Uterus (tissue), 4 donors: ENCODE data around the gene ITGA6. TPM values are rescaled to one million over a fixed set of nuclear protein-coding genes. Genes with fewer than 3 reads are reported as not detected.

Experiments used
- DNase-seq, 2 donors: peaks; one replicate each; pipeline ENCODE4 v3.0.0-alpha.2; 2019 to 2020
- H3K27ac ChIP-seq, 2 donors: fragments of 200-600 bp; sonication (generic); 1 replicate in 1 of 2; 2 replicates in 1 of 2; pipeline ENCODE4 v1.5.1; 2016 to 2018
- H3K27me3 ChIP-seq, 2 donors: fragments of 200-600 bp; sonication (generic); one replicate each; pipeline ENCODE4 v1.5.1; 2018 to 2019; ENCODE audit warnings: control low read depth in 1 of 2
- H3K36me3 ChIP-seq, 2 donors: fragments of 200-600 bp; sonication (generic); one replicate each; pipeline ENCODE4 v1.5.1; 2019; ENCODE audit warnings: control low read depth in 1 of 2
- H3K4me1 ChIP-seq, 2 donors: fragments of 200-600 bp; sonication (generic); one replicate each; pipeline ENCODE4 v1.5.1; 2018 to 2019; ENCODE audit warnings: control low read depth in 1 of 2
- H3K4me3 ChIP-seq, 2 donors: fragments of 200-600 bp; sonication (generic); 1 replicate in 1 of 2; 2 replicates in 1 of 2; pipeline ENCODE4 v1.5.1; 2018 to 2019; ENCODE audit warnings: mild to moderate bottlenecking in 1 of 2
- H3K9me3 ChIP-seq, 2 donors: fragments of 200-600 bp; sonication (generic); one replicate each; pipeline ENCODE4 v1.5.1; 2019; ENCODE audit warnings: control low read depth in 1 of 2
- CTCF ChIP-seq, 4 experiments: fragments of 200-600 bp in 2 of 4; fragments of 450-650 bp in 2 of 4; sonication (generic) in 2 of 4; IDR thresholded peaks; one replicate each; pipeline ENCODE4 v1.5.1; 2016 to 2019; ENCODE audit warnings: antibody characterized with exemption in 4 of 4, mild to moderate bottlenecking in 2 of 4, moderate library complexity in 1 of 4
- POLR2A ChIP-seq, 2 donors: fragments of 450-650 bp; IDR thresholded peaks; one replicate each; pipeline ENCODE4 v1.6.1; 2016; ENCODE audit warnings: antibody characterized with exemption in 2 of 2, mild to moderate bottlenecking in 1 of 2, moderate library complexity in 1 of 2
- intact Hi-C: fragments of 100-400 bp; cut with DNase I; formaldehyde crosslinking; loops from one replicate; pipeline ENCODE4 v1.15.1; 2023; ENCODE audit warnings: low total_unique reads
- total RNA-seq, 4 donors: library from RNA; depleted of rRNA in 3 of 4; stranded (reverse); fragments of >200 nt in 3 of 4; gene quantifications; one replicate each; pipeline versions ENCODE4 v1.1.0 to v1.2.4, GENCODE V29; 2014 to 2023
- donor health status: DM: yes; HTN: yes; CAD: no.

The ITGA6 gene
- total RNA-seq, 4 donors from 2014 or later: 57.4 to 195 (median 120) TPM

GRCh38 chr2:172416447-172417058 lies 10.8 kb upstream of the ITGA6 start:
- TF ChIP-seq POLR2A (IDR thresholded peaks at IDR 0.05): no peak
- no peak for TF ChIP-seq CTCF (IDR thresholded peaks at IDR 0.05)
- H3K4me1 ChIP-seq: no peaks in the 10 kb centered on the region
- intact Hi-C loops: no loop called here
- no peak overlapping the region for H3K27ac ChIP-seq
- no peaks in the 10 kb centered on the region for H3K27me3 ChIP-seq
- H3K4me3 ChIP-seq: no peak overlapping the region
- no peaks in the 10 kb centered on the region for H3K36me3 ChIP-seq
- H3K9me3 ChIP-seq: no peaks in the 10 kb centered on the region
- no peak for DNase-seq

- intact Hi-C loops: no loop called here
- TF ChIP-seq POLR2A (IDR thresholded peaks at IDR 0.05): no peak
- TF ChIP-seq CTCF (IDR thresholded peaks at IDR 0.05): no peak
- no peak overlapping the region for H3K4me3 ChIP-seq
- DNase-seq: no peak
- H3K9me3 ChIP-seq: no peaks in the 10 kb centered on the region
- H3K27ac ChIP-seq: no peak overlapping the region
- H3K27me3 ChIP-seq: no peaks in the 10 kb centered on the region
- H3K4me1 ChIP-seq: no peaks in the 10 kb centered on the region
- H3K36me3 ChIP-seq: no peaks in the 10 kb centered on the region
Observed at GRCh38 chr2:172420216-172420615, 7.2 kb upstream of the ITGA6 start.

- Histone ChIP-seq H3K4me1 (no peaks in the 10 kb centered on the region), H3K4me3 (no peak overlapping the region), H3K27me3 (no peaks in the 10 kb centered on the region), H3K27ac (no peak overlapping the region), H3K9me3 (no peaks in the 10 kb centered on the region), H3K36me3 (no peaks in the 10 kb centered on the region)
- intact Hi-C loops: no loop called here
- no peak for DNase-seq
- TF ChIP-seq POLR2A (IDR thresholded peaks at IDR 0.05) (no peak), CTCF (IDR thresholded peaks at IDR 0.05) (no peak)
Observed at GRCh38 chr2:172423160-172423559, 4.2 kb upstream of the ITGA6 start.

GRCh38 chr2:172425336-172425735 lies 2.0 kb upstream of the ITGA6 start:
- no peaks in the 10 kb centered on the region for H3K36me3 ChIP-seq
- TF ChIP-seq POLR2A (IDR thresholded peaks at IDR 0.05): no peak
- TF ChIP-seq CTCF (IDR thresholded peaks at IDR 0.05): no peak
- no peak overlapping the region for H3K4me3 ChIP-seq
- H3K4me1 ChIP-seq: no peaks in the 10 kb centered on the region
- DNase-seq: no peak
- no peak overlapping the region for H3K27ac ChIP-seq
- H3K27me3 ChIP-seq: no peaks in the 10 kb centered on the region
- intact Hi-C loops: no loop called here
- H3K9me3 ChIP-seq: no peaks in the 10 kb centered on the region

- intact Hi-C loops: no loop called here
- DNase-seq: no peak
- TF ChIP-seq CTCF (IDR thresholded peaks at IDR 0.05) (no peak), POLR2A (IDR thresholded peaks at IDR 0.05) (no peak)
- Histone ChIP-seq H3K27me3 (no peaks in the 10 kb centered on the region), H3K4me3 (peak overlapping the region; percentile 54), H3K9me3 (no peaks in the 10 kb centered on the region), H3K36me3 (no peaks in the 10 kb centered on the region), H3K4me1 (no peaks in the 10 kb centered on the region), H3K27ac (peak overlapping the region; percentile 88 to 89)
Observed at GRCh38 chr2:172426635-172427255, 641 bp upstream of the ITGA6 start.
